ENCODE results near the gene RPP21. TPM values are rescaled to one million over a fixed set of nuclear protein-coding genes. Genes with fewer than 3 reads are reported as not detected.

Gene RPP21
- total RNA-seq, 1 donor from 2014 or later: 33.5 TPM

GRCh38 chr6:30323806-30324205 is 21.1 kb upstream of the RPP21 start:
- Mint-ChIP-seq H3K4me3 (ENCODE audit: unreplicated experiment) (peak overlapping the region; percentile 72), H3K9me3 (ENCODE audit: unreplicated experiment) (no peaks in the 10 kb centered on the region), H3K27ac (ENCODE audit: unreplicated experiment) (peak overlapping the region; percentile 90), H3K4me1 (ENCODE audit: low read depth, unreplicated experiment) (peaks cover 36% of the 10 kb centered on the region), H3K27me3 (ENCODE audit: low read depth, unreplicated experiment) (no peaks in the 10 kb centered on the region), H3K36me3 (ENCODE audit: low read depth, unreplicated experiment) (peaks cover 2% of the 10 kb centered on the region)
- Histone ChIP-seq H3K79me2 (ENCODE audit: insufficient read depth, low read length) (peaks cover 82% of the 10 kb centered on the region), H3K4me2 (ENCODE audit: low read length) (peak overlapping the region; percentile 80), H3K27ac (ENCODE audit: low read depth, low read length) (peak overlapping the region; percentile 43), H3K9ac (ENCODE audit: low read length) (no peak overlapping the region), H3K9me3 (ENCODE audit: insufficient read depth, low read depth, low read length) (no peaks in the 10 kb centered on the region), H3K27me3 (ENCODE audit: insufficient read depth, low read length) (no peaks in the 10 kb centered on the region), H3K4me3 (ENCODE audit: insufficient read depth, low read depth, low read length) (peak overlapping the region; percentile 18), H4K20me1 (ENCODE audit: insufficient read depth, low read length) (peaks cover 63% of the 10 kb centered on the region), H2AFZ (ENCODE audit: low read depth, low read length) (no peak overlapping the region), H3K4me1 (ENCODE audit: insufficient read depth, low read length) (peaks cover 35% of the 10 kb centered on the region), H3K36me3 (ENCODE audit: insufficient read depth, low read length) (peaks cover 2% of the 10 kb centered on the region)
- no peak for FAIRE-seq
- DNase-seq (ENCODE audit: low read depth): no peak
- TF ChIP-seq, protein P1, sequence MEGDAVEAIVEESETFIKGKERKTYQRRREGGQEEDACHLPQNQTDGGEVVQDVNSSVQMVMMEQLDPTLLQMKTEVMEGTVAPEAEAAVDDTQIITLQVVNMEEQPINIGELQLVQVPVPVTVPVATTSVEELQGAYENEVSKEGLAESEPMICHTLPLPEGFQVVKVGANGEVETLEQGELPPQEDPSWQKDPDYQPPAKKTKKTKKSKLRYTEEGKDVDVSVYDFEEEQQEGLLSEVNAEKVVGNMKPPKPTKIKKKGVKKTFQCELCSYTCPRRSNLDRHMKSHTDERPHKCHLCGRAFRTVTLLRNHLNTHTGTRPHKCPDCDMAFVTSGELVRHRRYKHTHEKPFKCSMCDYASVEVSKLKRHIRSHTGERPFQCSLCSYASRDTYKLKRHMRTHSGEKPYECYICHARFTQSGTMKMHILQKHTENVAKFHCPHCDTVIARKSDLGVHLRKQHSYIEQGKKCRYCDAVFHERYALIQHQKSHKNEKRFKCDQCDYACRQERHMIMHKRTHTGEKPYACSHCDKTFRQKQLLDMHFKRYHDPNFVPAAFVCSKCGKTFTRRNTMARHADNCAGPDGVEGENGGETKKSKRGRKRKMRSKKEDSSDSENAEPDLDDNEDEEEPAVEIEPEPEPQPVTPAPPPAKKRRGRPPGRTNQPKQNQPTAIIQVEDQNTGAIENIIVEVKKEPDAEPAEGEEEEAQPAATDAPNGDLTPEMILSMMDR (IDR thresholded peaks at IDR 0.05; ENCODE audit: insufficient read depth, low read depth, low read length): no peak
- no peak for TF ChIP-seq EZH2 (IDR thresholded peaks at IDR 0.05; ENCODE audit: insufficient read depth, low read length)

DNA sequence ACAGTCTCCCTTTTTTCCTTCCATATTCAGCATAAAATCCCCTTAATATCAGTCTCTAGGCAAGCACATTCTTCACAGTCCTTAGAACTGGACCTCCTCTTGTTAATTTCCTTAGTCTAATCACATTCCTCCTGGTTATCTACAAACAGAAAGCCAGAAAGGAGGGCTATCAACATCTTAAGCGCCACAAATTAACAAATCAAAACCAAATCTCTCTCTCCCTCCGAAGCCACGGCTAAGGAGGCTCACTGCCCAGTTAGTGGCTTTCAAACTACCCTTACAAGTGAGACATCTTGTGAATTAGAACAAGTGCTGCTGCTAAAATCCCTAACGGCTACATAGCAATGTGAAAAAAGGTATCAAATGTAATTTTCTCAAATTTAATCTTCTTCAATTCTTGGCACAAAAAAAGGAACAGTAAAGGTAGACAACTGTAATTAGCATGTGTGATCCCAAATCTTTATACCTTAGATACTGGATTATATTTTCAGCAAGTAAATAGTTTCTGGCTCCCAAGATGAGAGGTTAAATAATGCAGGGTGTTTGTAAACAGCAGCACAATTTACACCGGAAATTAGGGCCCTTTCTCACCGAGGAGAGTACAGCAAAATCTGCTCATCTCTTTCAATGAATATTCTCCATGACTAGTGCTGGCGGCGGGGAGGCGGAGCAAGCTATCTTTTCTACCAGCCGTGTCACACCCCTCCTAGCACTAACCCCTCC is 19.6 kb upstream of the RPP21 start:
- peaks cover 6% of the 10 kb centered on the region for H3K36me3 ChIP-seq (ENCODE audit: insufficient read depth, low read length)
- H3K9me3 ChIP-seq (ENCODE audit: insufficient read depth, low read depth, low read length): no peaks in the 10 kb centered on the region
- peaks cover 50% of the 10 kb centered on the region for H4K20me1 ChIP-seq (ENCODE audit: insufficient read depth, low read length)
- Mint-ChIP-seq H3K9me3 (ENCODE audit: unreplicated experiment) (no peaks in the 10 kb centered on the region), H3K36me3 (ENCODE audit: low read depth, unreplicated experiment) (peaks cover 7% of the 10 kb centered on the region), H3K4me1 (ENCODE audit: low read depth, unreplicated experiment) (peaks cover 36% of the 10 kb centered on the region), H3K27me3 (ENCODE audit: low read depth, unreplicated experiment) (no peaks in the 10 kb centered on the region), H3K4me3 (ENCODE audit: unreplicated experiment) (peak overlapping the region; percentile 98), H3K27ac (ENCODE audit: unreplicated experiment) (peak overlapping the region; percentile 98)
- peak overlapping the region; percentile 92 for H3K27ac ChIP-seq (ENCODE audit: low read depth, low read length)
- peaks cover 35% of the 10 kb centered on the region for H3K4me1 ChIP-seq (ENCODE audit: insufficient read depth, low read length)
- no peak overlapping the region for H2AFZ ChIP-seq (ENCODE audit: low read depth, low read length)
- peak overlapping the region; percentile 99 for H3K4me2 ChIP-seq (ENCODE audit: low read length)
- TF ChIP-seq EZH2 (IDR thresholded peaks at IDR 0.05; ENCODE audit: insufficient read depth, low read length): no peak
- TF ChIP-seq, protein P1 (IDR thresholded peaks at IDR 0.05; ENCODE audit: insufficient read depth, low read depth, low read length): no peak
- no peaks in the 10 kb centered on the region for H3K27me3 ChIP-seq (ENCODE audit: insufficient read depth, low read length)
- peak; percentile 37 for DNase-seq (ENCODE audit: low read depth)
- H3K79me2 ChIP-seq (ENCODE audit: insufficient read depth, low read length): peaks cover 67% of the 10 kb centered on the region
- FAIRE-seq: no peak
- peak overlapping the region; percentile 94 for H3K9ac ChIP-seq (ENCODE audit: low read length)
- peak overlapping the region; percentile 96 for H3K4me3 ChIP-seq (ENCODE audit: insufficient read depth, low read depth, low read length)

All from astrocyte (in vitro differentiated cells and primary cell).